H1 (cell line): ENCODE measurements around the gene CLMP. TPM values are rescaled to one million over a fixed set of nuclear protein-coding genes. Genes with fewer than 3 reads are reported as not detected.

Source experiments
- BACH1 ChIP-seq: IDR thresholded peaks from 2 replicates; pipeline ENCODE4 v1.6.1; 2012; ENCODE audit warnings: low read length, improper control_type of control experiment
- GTF2F1 ChIP-seq: IDR thresholded peaks from 2 replicates; pipeline ENCODE4 v1.6.1; 2012; ENCODE audit warnings: low read depth, low read length, improper control_type of control experiment, borderline replicate concordance
- polyA plus RNA-seq, 7 experiments: library from polyadenylated mRNA; depleted of rRNA in 3 of 7; stranded (reverse) in 5 of 7; unstranded in 2 of 7; fragments of >200 nt in 5 of 7; fragments of 200-250 nt in 2 of 7; gene quantifications; 1 replicate in 5 of 7; 2 replicates in 1 of 7; 4 replicates in 1 of 7; pipeline versions ENCODE4 v1.2.1 to v1.2.3, GENCODE V29; 2011 to 2013; ENCODE audit warnings: missing spikeins in 2 of 7, mixed read lengths in 2 of 7
- total RNA-seq: library from RNA; stranded (reverse); fragmentation: NEBNext Ultra II Directional; extraction: Animal tissue kit (Norgen Biotek cat#: 25700); gene quantifications from 2 replicates; pipeline ENCODE4 v1.2.1, GENCODE V29; 2021

Gene CLMP
- total and polyA plus RNA-seq, 2 of the 8 experiments (the other 6 are each of a cell fraction or from before 2014, with no cell fraction given): 9.9 to 24.1 TPM

DNA sequence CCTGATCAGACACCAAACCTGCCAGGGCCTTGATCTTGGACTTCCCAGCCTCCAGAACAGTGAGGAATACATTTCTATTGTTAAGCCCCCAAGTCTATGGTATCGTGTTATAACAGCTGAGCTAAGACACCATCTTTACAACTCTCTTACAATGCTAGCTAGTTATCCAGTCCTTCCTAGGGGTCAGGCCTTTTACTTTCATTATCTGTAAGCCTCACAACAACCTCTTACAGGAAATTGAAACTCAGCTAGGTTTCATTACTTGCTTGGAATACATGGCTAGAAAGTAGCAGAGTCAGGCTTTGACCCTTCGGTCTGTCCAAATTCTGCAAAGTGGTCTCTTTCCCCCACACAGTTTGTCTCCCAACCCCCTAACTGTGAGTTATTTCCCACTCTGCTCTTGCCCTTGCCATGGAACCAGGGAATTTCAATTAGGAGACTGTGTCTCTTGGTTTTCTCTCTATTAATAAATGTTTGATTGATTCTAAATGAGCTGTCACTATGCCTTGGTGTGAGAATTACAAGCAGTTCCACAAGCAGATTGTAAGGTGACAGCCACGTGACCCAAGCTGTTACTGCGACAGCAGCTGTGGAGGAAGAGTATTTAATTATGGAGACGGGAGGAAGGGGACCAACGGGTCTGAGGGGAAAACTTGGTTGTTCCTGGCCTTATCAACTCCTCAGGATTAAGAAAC is 38.4 kb upstream of the CLMP start (continued):
- TF ChIP-seq GTF2F1 (no peak), BACH1 (no peak)
